ENCODE data around the gene KRT75. TPM values are rescaled to one million over a fixed set of nuclear protein-coding genes. Genes with fewer than 3 reads are reported as not detected.

Gene KRT75
- polyA plus RNA-seq, 1 donor from 2014 or later = not detected

- Histone ChIP-seq H3K9me2 (ENCODE audit: insufficient read depth, low read length) (no peaks in the 10 kb centered on the region), H2AFZ (ENCODE audit: low read depth, low read length) (no peak overlapping the region), H3F3A (ENCODE audit: insufficient read depth, low read length, poor library complexity, severe bottlenecking) (no peaks in the 10 kb centered on the region), H3K36me3 (ENCODE audit: insufficient read depth, low read length) (no peaks in the 10 kb centered on the region), H4K20me1 (ENCODE audit: insufficient read depth) (no peaks in the 10 kb centered on the region), H3K4me3 (ENCODE audit: low read length) (no peak overlapping the region), H3K9me3 (ENCODE audit: low read length) (no peaks in the 10 kb centered on the region), H3K79me2 (replicated peaks; ENCODE audit: insufficient read depth, low read length) (no peaks in the 10 kb centered on the region), H3K9ac (ENCODE audit: low read length) (no peak overlapping the region), H3K27ac (ENCODE audit: low read length) (no peak overlapping the region), H3K27me3 (ENCODE audit: insufficient read depth, low read depth, low read length) (no peaks in the 10 kb centered on the region), H3K4me2 (ENCODE audit: low read length) (no peak overlapping the region)
- TF ChIP-seq EP300 (conservative IDR thresholded peaks at IDR 0.05; ENCODE audit: poor library complexity, severe bottlenecking) (no peak), EZH2 (IDR thresholded peaks at IDR 0.05; ENCODE audit: borderline replicate concordance, insufficient read depth, low read length, poor library complexity, severe bottlenecking) (no peak)
Measured at GRCh38 chr12:52389313-52390207, 44.6 kb downstream of the KRT75 start.

DNA sequence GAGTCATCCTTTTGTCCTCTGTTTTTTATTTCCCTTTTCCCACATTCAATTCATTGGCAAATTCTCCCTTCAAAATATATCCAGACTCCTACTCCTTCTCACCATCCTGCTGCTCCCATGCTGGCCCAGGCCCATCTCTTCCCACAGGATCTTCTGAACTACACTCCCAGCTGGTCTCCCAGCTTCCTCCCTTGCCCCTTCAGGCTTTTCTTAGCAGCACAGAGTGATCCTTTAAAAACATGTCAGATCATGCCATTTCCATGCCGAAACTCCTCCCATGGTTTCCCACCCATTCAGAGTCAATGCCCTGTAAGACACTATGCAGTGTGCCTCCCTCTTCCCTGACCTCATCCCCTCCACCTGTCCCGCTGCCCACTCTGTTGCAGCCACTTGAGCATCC is 46.3 kb downstream of the KRT75 start:
- no peak overlapping the region for H3K4me3 ChIP-seq (ENCODE audit: low read length)
- H4K20me1 ChIP-seq (ENCODE audit: insufficient read depth) = no peaks in the 10 kb centered on the region
- no peaks in the 10 kb centered on the region for H3K9me3 ChIP-seq (ENCODE audit: low read length)
- H3K9me2 ChIP-seq (ENCODE audit: insufficient read depth, low read length) = no peaks in the 10 kb centered on the region
- H2AFZ ChIP-seq (ENCODE audit: low read depth, low read length) = no peak overlapping the region
- no peaks in the 10 kb centered on the region for H3K79me2 ChIP-seq (replicated peaks; ENCODE audit: insufficient read depth, low read length)
- H3K27me3 ChIP-seq (ENCODE audit: insufficient read depth, low read depth, low read length) = no peaks in the 10 kb centered on the region
- H3K9ac ChIP-seq (ENCODE audit: low read length) = no peak overlapping the region
- TF ChIP-seq POLR2AphosphoS5 (IDR thresholded peaks at IDR 0.05) = no peak
- TF ChIP-seq SMC3 (conservative IDR thresholded peaks at IDR 0.05; ENCODE audit: poor library complexity) = no peak
- H3K27ac ChIP-seq (ENCODE audit: low read length) = no peak overlapping the region
- H3K4me2 ChIP-seq (ENCODE audit: low read length) = no peak overlapping the region
- no peaks in the 10 kb centered on the region for H3F3A ChIP-seq (ENCODE audit: insufficient read depth, low read length, poor library complexity, severe bottlenecking)
- H3K36me3 ChIP-seq (ENCODE audit: insufficient read depth, low read length) = no peaks in the 10 kb centered on the region

GRCh38 chr12:52385226-52385702 is 48.9 kb downstream of the KRT75 start, which contains the start of gene KRT84:
KRT84 (minus strand) TSS chr12:52385652; CDS start chr12:52385585, 67 bp downstream.
- Histone ChIP-seq H4K20me1 (ENCODE audit: insufficient read depth) (no peaks in the 10 kb centered on the region), H3K27ac (ENCODE audit: low read length) (no peak within 1 kb of the TSS)
- TF ChIP-seq, protein P1, sequence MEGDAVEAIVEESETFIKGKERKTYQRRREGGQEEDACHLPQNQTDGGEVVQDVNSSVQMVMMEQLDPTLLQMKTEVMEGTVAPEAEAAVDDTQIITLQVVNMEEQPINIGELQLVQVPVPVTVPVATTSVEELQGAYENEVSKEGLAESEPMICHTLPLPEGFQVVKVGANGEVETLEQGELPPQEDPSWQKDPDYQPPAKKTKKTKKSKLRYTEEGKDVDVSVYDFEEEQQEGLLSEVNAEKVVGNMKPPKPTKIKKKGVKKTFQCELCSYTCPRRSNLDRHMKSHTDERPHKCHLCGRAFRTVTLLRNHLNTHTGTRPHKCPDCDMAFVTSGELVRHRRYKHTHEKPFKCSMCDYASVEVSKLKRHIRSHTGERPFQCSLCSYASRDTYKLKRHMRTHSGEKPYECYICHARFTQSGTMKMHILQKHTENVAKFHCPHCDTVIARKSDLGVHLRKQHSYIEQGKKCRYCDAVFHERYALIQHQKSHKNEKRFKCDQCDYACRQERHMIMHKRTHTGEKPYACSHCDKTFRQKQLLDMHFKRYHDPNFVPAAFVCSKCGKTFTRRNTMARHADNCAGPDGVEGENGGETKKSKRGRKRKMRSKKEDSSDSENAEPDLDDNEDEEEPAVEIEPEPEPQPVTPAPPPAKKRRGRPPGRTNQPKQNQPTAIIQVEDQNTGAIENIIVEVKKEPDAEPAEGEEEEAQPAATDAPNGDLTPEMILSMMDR (IDR thresholded peaks at IDR 0.05; ENCODE audit: poor library complexity, severe bottlenecking) = no peak
- TF ChIP-seq EZH2 (IDR thresholded peaks at IDR 0.05; ENCODE audit: borderline replicate concordance, insufficient read depth, low read length, poor library complexity, severe bottlenecking) (no peak), SMC3 (conservative IDR thresholded peaks at IDR 0.05; ENCODE audit: poor library complexity) (no peak), TAF1 (IDR thresholded peaks at IDR 0.05; ENCODE audit: low read depth) (no peak), MXI1 (conservative IDR thresholded peaks at IDR 0.05; ENCODE audit: poor library complexity, severe bottlenecking) (no peak), POLR2AphosphoS5 (IDR thresholded peaks at IDR 0.05) (no peak), EP300 (conservative IDR thresholded peaks at IDR 0.05; ENCODE audit: poor library complexity, severe bottlenecking) (no peak), RAD21 (conservative IDR thresholded peaks at IDR 0.05) (no peak)
- TF ChIP-seq, protein P2, sequence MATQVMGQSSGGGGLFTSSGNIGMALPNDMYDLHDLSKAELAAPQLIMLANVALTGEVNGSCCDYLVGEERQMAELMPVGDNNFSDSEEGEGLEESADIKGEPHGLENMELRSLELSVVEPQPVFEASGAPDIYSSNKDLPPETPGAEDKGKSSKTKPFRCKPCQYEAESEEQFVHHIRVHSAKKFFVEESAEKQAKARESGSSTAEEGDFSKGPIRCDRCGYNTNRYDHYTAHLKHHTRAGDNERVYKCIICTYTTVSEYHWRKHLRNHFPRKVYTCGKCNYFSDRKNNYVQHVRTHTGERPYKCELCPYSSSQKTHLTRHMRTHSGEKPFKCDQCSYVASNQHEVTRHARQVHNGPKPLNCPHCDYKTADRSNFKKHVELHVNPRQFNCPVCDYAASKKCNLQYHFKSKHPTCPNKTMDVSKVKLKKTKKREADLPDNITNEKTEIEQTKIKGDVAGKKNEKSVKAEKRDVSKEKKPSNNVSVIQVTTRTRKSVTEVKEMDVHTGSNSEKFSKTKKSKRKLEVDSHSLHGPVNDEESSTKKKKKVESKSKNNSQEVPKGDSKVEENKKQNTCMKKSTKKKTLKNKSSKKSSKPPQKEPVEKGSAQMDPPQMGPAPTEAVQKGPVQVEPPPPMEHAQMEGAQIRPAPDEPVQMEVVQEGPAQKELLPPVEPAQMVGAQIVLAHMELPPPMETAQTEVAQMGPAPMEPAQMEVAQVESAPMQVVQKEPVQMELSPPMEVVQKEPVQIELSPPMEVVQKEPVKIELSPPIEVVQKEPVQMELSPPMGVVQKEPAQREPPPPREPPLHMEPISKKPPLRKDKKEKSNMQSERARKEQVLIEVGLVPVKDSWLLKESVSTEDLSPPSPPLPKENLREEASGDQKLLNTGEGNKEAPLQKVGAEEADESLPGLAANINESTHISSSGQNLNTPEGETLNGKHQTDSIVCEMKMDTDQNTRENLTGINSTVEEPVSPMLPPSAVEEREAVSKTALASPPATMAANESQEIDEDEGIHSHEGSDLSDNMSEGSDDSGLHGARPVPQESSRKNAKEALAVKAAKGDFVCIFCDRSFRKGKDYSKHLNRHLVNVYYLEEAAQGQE (IDR thresholded peaks at IDR 0.05; ENCODE audit: borderline replicate concordance) = no peak

More at GRCh38 chr12:52385226-52385702, 48.9 kb downstream of the KRT75 start, which contains the start of gene KRT84:
- H3K9ac ChIP-seq (ENCODE audit: low read length) = no peak within 1 kb of the TSS
- H3K79me2 ChIP-seq (replicated peaks; ENCODE audit: insufficient read depth, low read length) = no peaks in the 10 kb centered on the region
- no peak within 1 kb of the TSS for H3K4me3 ChIP-seq (ENCODE audit: low read length)
- no peaks in the 10 kb centered on the region for H3K27me3 ChIP-seq (ENCODE audit: insufficient read depth, low read depth, low read length)
- no peaks in the 10 kb centered on the region for H3K9me3 ChIP-seq (ENCODE audit: low read length)
- no peak within 1 kb of the TSS for H3K4me2 ChIP-seq (ENCODE audit: low read length)
- no peaks in the 10 kb centered on the region for H3F3A ChIP-seq (ENCODE audit: insufficient read depth, low read length, poor library complexity, severe bottlenecking)
- no peak within 1 kb of the TSS for H2AFZ ChIP-seq (ENCODE audit: low read depth, low read length)
- H3K36me3 ChIP-seq (ENCODE audit: insufficient read depth, low read length) = no peaks in the 10 kb centered on the region
- no peaks in the 10 kb centered on the region for H3K9me2 ChIP-seq (ENCODE audit: insufficient read depth, low read length)

All from neural cell (in vitro differentiated cells).